Thymus (tissue), 2 donors: ENCODE results near the gene PMFBP1. TPM values are rescaled to one million over a fixed set of nuclear protein-coding genes. Genes with fewer than 3 reads are reported as not detected.

Experiments used
- polyA plus RNA-seq: library from polyadenylated mRNA; stranded (reverse); fragments of 200-250 nt; gene quantifications from one replicate; pipeline ENCODE4 v1.2.3, GENCODE V29; 2013
- total RNA-seq: library from RNA; stranded (reverse); fragments of 120-200 nt; gene quantifications from one replicate; pipeline ENCODE4 v1.2.4, GENCODE V29; 2013
- donor health status: healthy.

Gene PMFBP1
- total and polyA plus RNA-seq, 2 donors: 1.8 to 2.1 TPM

Other genes starting within 250 kb of the PMFBP1 start
- 0.09 TPM for gene PKD1L3, start 171.8 kb downstream of the PMFBP1 start, total RNA-seq
- gene PKD1L3, start 171.8 kb downstream of the PMFBP1 start, polyA plus RNA-seq: 0.07 TPM
- gene DHODH, start 163.4 kb downstream of the PMFBP1 start, total RNA-seq: 5.4 TPM
- 6.3 TPM for gene DHODH, start 163.4 kb downstream of the PMFBP1 start, polyA plus RNA-seq
- 5.3 TPM for gene HP, start 117.7 kb downstream of the PMFBP1 start, total RNA-seq
- gene HP, start 117.7 kb downstream of the PMFBP1 start, polyA plus RNA-seq: 16.9 TPM
- 0.14 TPM for gene HPR, start 108.9 kb downstream of the PMFBP1 start, total RNA-seq
- 0.94 TPM for gene HPR, start 108.9 kb downstream of the PMFBP1 start, polyA plus RNA-seq
- 13.1 TPM for gene TXNL4B, start 78.5 kb downstream of the PMFBP1 start, total RNA-seq
- gene TXNL4B, start 78.5 kb downstream of the PMFBP1 start, polyA plus RNA-seq: 9.9 TPM
- 38.2 TPM for gene DHX38, start 78.3 kb downstream of the PMFBP1 start, total RNA-seq
- gene DHX38, start 78.3 kb downstream of the PMFBP1 start, polyA plus RNA-seq: 58.3 TPM